ENCODE data around the gene SEC31B. TPM values are rescaled to one million over a fixed set of nuclear protein-coding genes. Genes with fewer than 3 reads are reported as not detected.

The SEC31B gene
- total RNA-seq, 1 experiment from 2014 or later = 6.3 TPM

GRCh38 chr10:100438674-100439315 is 80.9 kb downstream of the SEC31B start:
- no peak for TF ChIP-seq CTCF (conservative IDR thresholded peaks at IDR 0.05)
- Histone ChIP-seq H3K4ac (ENCODE audit: low read depth, low read length) (no peak overlapping the region), H2BK20ac (ENCODE audit: low read depth, low read length, poor library complexity, severe bottlenecking) (no peak overlapping the region), H3K27me3 (ENCODE audit: insufficient read depth, low read length) (no peaks in the 10 kb centered on the region), H2BK12ac (ENCODE audit: insufficient read length, low read depth, low read length) (no peak overlapping the region), H2BK120ac (ENCODE audit: low read depth, low read length, poor library complexity, severe bottlenecking) (no peak overlapping the region), H4K20me1 (ENCODE audit: control insufficient read depth, insufficient read depth, insufficient read length) (no peaks in the 10 kb centered on the region), H3K14ac (ENCODE audit: insufficient read depth, low read length) (no peak overlapping the region), H3K23me2 (ENCODE audit: insufficient read length, low read depth, low read length, poor library complexity, severe bottlenecking) (no peaks in the 10 kb centered on the region), H2BK15ac (ENCODE audit: low read depth, low read length) (no peak overlapping the region), H3K79me1 (ENCODE audit: insufficient read depth, low read depth, low read length, poor library complexity, severe bottlenecking) (no peaks in the 10 kb centered on the region), H2AFZ (ENCODE audit: low read length) (no peak overlapping the region), H3K4me1 (ENCODE audit: insufficient read depth, low read length) (no peaks in the 10 kb centered on the region; the same call in 1 of the 2 replicates), H3K79me2 (ENCODE audit: insufficient read depth, low read length) (no peaks in the 10 kb centered on the region), H3K56ac (ENCODE audit: insufficient read length, low read depth, low read length) (no peak overlapping the region), H4K91ac (ENCODE audit: insufficient read length, low read depth, low read length) (no peak overlapping the region), H2AK5ac (ENCODE audit: insufficient read length, low read length) (no peak overlapping the region), H3K9ac (ENCODE audit: extremely low read depth, insufficient read length, low read length) (no peak overlapping the region), H2BK5ac (ENCODE audit: insufficient read length, low read length) (no peak overlapping the region), H4K5ac (ENCODE audit: insufficient read length, low read depth, low read length) (no peak overlapping the region), H3K4me2 (ENCODE audit: insufficient read depth, insufficient read length, low read length) (no peak overlapping the region), H3K23ac (ENCODE audit: insufficient read length, low read depth, low read length) (no peak overlapping the region), H3K18ac (ENCODE audit: insufficient read length, low read depth, low read length) (no peak overlapping the region), H3T11ph (ENCODE audit: low read length) (no peak overlapping the region), H3K9me3 (ENCODE audit: control insufficient read depth, low read depth, low read length) (no peaks in the 10 kb centered on the region), H3K27ac (ENCODE audit: insufficient read length, low read depth, low read length) (no peak overlapping the region), H4K8ac (replicated peaks; ENCODE audit: insufficient read length, low read depth, low read length) (no peak overlapping the region)
- Mint-ChIP-seq H3K27ac (no peak overlapping the region), H3K4me3 (no peak overlapping the region), H3K9me3 (no peaks in the 10 kb centered on the region; a peak in 1 of 5 replicates), H3K36me3 (ENCODE audit: insufficient read depth in 1 of 3, low read depth in 3 of 3) (no peaks in the 10 kb centered on the region), H3K27me3 (ENCODE audit: low read depth) (peaks cover 21% of the 10 kb centered on the region), H3K4me1 (peaks cover 7 to 13% of the 10 kb centered on the region in 2 experiments)
- WGBS (ENCODE audit: extremely low coverage, insufficient read length, low lambda C conversion rate) = no CpG with 5 or more reads among the region's 6 CpGs
- DNase-seq = no peak

Other genes starting within 250 kb of the SEC31B start
- gene BLOC1S2, start 233.2 kb downstream of the SEC31B start, total RNA-seq (2021) = 69.8 and 75.5 TPM in 2 replicates
- gene PKD2L1, start 189.6 kb downstream of the SEC31B start, total RNA-seq (2021) = 0.20 TPM in 1 of 2 replicates, not detected in the other
- 354 TPM in 2 replicates for gene SCD, start 172.6 kb downstream of the SEC31B start, total RNA-seq (2021)
- not detected in 2 replicates for gene WNT8B, start 56.9 kb downstream of the SEC31B start, total RNA-seq (2021)
- 194 and 205 TPM in 2 replicates for gene NDUFB8, start 10.0 kb upstream of the SEC31B start, total RNA-seq (2021)
- 53.8 and 58.7 TPM in 2 replicates for gene HIF1AN, start 16.1 kb upstream of the SEC31B start, total RNA-seq (2021)
- not detected in 2 replicates for gene PAX2, start 225.7 kb upstream of the SEC31B start, total RNA-seq (2021)